H9 (cell line): ENCODE results near the gene CELF3. TPM values are rescaled to one million over a fixed set of nuclear protein-coding genes. Genes with fewer than 3 reads are reported as not detected.

Experiments
- DNase-seq: peaks from one replicate; pipeline ENCODE4 v3.0.0-alpha.2; 2017
- H2AFZ ChIP-seq: one replicate; pipeline ENCODE4 v1.6.1; 2013; ENCODE audit warnings: mild to moderate bottlenecking, low read length, control low read depth, moderate library complexity
- H2AK5ac ChIP-seq: 2 replicates; pipeline ENCODE4 v1.6.1; 2013; ENCODE audit warnings: low read length, control low read depth, mixed read lengths; ENCODE audit not compliant: insufficient read length
- H2BK120ac ChIP-seq: one replicate; pipeline ENCODE4 v1.6.1; 2013; ENCODE audit warnings: low read depth, mild to moderate bottlenecking, low read length, control low read depth, inconsistent platforms; ENCODE audit not compliant: poor library complexity, severe bottlenecking
- H2BK12ac ChIP-seq: 2 replicates; pipeline ENCODE4 v1.6.1; 2013; ENCODE audit warnings: low read length, control low read depth, mixed read lengths, low read depth; ENCODE audit not compliant: insufficient read length
- H2BK15ac ChIP-seq: 2 replicates; pipeline ENCODE4 v1.6.1; 2013; ENCODE audit warnings: low read depth, low read length, control low read depth
- H2BK20ac ChIP-seq: one replicate; pipeline ENCODE4 v1.6.1; 2013; ENCODE audit warnings: low read depth, mild to moderate bottlenecking, low read length, control low read depth, inconsistent platforms; ENCODE audit not compliant: poor library complexity, severe bottlenecking
- H2BK5ac ChIP-seq: 2 replicates; pipeline ENCODE4 v1.6.1; 2013; ENCODE audit warnings: low read length, control low read depth, mixed read lengths; ENCODE audit not compliant: insufficient read length
- H3K14ac ChIP-seq: 2 replicates; pipeline ENCODE4 v1.6.1; 2013; ENCODE audit warnings: low read length, control low read depth; ENCODE audit not compliant: insufficient read depth
- H3K18ac ChIP-seq: 2 replicates; pipeline ENCODE4 v1.6.1; 2013; ENCODE audit warnings: low read depth, mild to moderate bottlenecking, mixed read lengths, low read length, control low read depth; ENCODE audit not compliant: insufficient read length
- H3K23ac ChIP-seq: 2 replicates; pipeline ENCODE4 v1.6.1; 2013; ENCODE audit warnings: low read length, control low read depth, mixed read lengths, low read depth; ENCODE audit not compliant: insufficient read length
- H3K23me2 ChIP-seq: 2 replicates; pipeline ENCODE4 v1.6.1; 2013; ENCODE audit warnings: low read depth, mild to moderate bottlenecking, mixed read lengths, low read length, control low read depth; ENCODE audit not compliant: insufficient read length, poor library complexity, severe bottlenecking
- H3K27ac ChIP-seq: 2 replicates; pipeline ENCODE4 v1.5.1; 2013; ENCODE audit warnings: low read length, control low read depth, mixed read lengths, low read depth; ENCODE audit not compliant: insufficient read length
- H3K27me3 ChIP-seq: 2 replicates; pipeline ENCODE4 v1.6.1; 2013; ENCODE audit warnings: low read length, control low read depth, inconsistent platforms; ENCODE audit not compliant: insufficient read depth
- H3K4ac ChIP-seq: 2 replicates; pipeline ENCODE4 v1.6.1; 2013; ENCODE audit warnings: low read depth, mild to moderate bottlenecking, control low read depth, inconsistent platforms, low read length, moderate library complexity
- H3K4me1 ChIP-seq: 2 replicates; pipeline ENCODE4 v1.6.1; 2013; ENCODE audit warnings: low read length, control low read depth, inconsistent platforms; ENCODE audit not compliant: insufficient read depth
- H3K4me2 ChIP-seq: 2 replicates; pipeline ENCODE4 v1.6.1; 2013; ENCODE audit warnings: low read length, control low read depth, mixed read lengths; ENCODE audit not compliant: insufficient read length, insufficient read depth
- H3K56ac ChIP-seq: 2 replicates; pipeline ENCODE4 v1.6.1; 2013; ENCODE audit warnings: low read depth, mild to moderate bottlenecking, mixed read lengths, low read length, control low read depth; ENCODE audit not compliant: insufficient read length
- H3K79me1 ChIP-seq: 2 replicates; pipeline ENCODE4 v1.6.1; 2013; ENCODE audit warnings: low read depth, mild to moderate bottlenecking, moderate library complexity, low read length, control low read depth, inconsistent platforms; ENCODE audit not compliant: insufficient read depth, poor library complexity, severe bottlenecking
- H3K79me2 ChIP-seq: 2 replicates; pipeline ENCODE4 v1.6.1; 2013; ENCODE audit warnings: low read length, control low read depth, inconsistent platforms; ENCODE audit not compliant: insufficient read depth
- H3K9ac ChIP-seq: 2 replicates; pipeline ENCODE4 v1.6.1; 2013; ENCODE audit warnings: low read length, control low read depth, mixed read lengths; ENCODE audit not compliant: insufficient read length; ENCODE audit errors: extremely low read depth
- H3K9me3 ChIP-seq: one replicate; pipeline ENCODE4 v1.6.1; 2013; ENCODE audit warnings: low read depth, low read length, inconsistent platforms; ENCODE audit not compliant: control insufficient read depth
- H3T11ph ChIP-seq: one replicate; pipeline ENCODE4 v1.6.1; 2013; ENCODE audit warnings: mild to moderate bottlenecking, low read length, control low read depth, inconsistent platforms
- H4K20me1 ChIP-seq: one replicate; pipeline ENCODE4 v1.6.1; 2013; ENCODE audit not compliant: control insufficient read depth, insufficient read length, insufficient read depth
- H4K5ac ChIP-seq: 2 replicates; pipeline ENCODE4 v1.6.1; 2013; ENCODE audit warnings: low read depth, mild to moderate bottlenecking, mixed read lengths, low read length, control low read depth; ENCODE audit not compliant: insufficient read length
- H4K8ac ChIP-seq: replicated peaks from 2 replicates; pipeline ENCODE4 v1.6.1; 2013; ENCODE audit warnings: low read length, control low read depth, mixed read lengths, low read depth; ENCODE audit not compliant: insufficient read length
- H4K91ac ChIP-seq: 2 replicates; pipeline ENCODE4 v1.6.1; 2013; ENCODE audit warnings: low read depth, mild to moderate bottlenecking, moderate library complexity, mixed read lengths, low read length, control low read depth; ENCODE audit not compliant: insufficient read length
- H3K27ac Mint-ChIP-seq, 3 experiments: 2 replicates in 2 of 3; 3 replicates in 1 of 3; pipeline ENCODE4 v1.8.0; 2020 to 2021; ENCODE audit warnings: mixed read lengths in 3 of 3, mild to moderate bottlenecking in 1 of 3, moderate library complexity in 1 of 3
- H3K27me3 Mint-ChIP-seq: 2 replicates; pipeline ENCODE4 v1.8.0; 2021; ENCODE audit warnings: low read depth, mild to moderate bottlenecking, moderate library complexity, mixed read lengths
- H3K36me3 Mint-ChIP-seq, 3 experiments: 2 replicates in 2 of 3; 3 replicates in 1 of 3; pipeline ENCODE4 v1.8.0; 2020 to 2021; ENCODE audit warnings: low read depth in 3 of 3, mixed read lengths in 3 of 3; ENCODE audit not compliant: insufficient read depth in 1 of 3
- H3K4me1 Mint-ChIP-seq, 2 experiments: 2 replicates each; pipeline ENCODE4 v1.8.0; 2020; ENCODE audit warnings: mixed read lengths in 2 of 2
- H3K4me3 Mint-ChIP-seq, 2 experiments: 2 replicates in 1 of 2; 3 replicates in 1 of 2; pipeline ENCODE4 v1.8.0; 2020 to 2021; ENCODE audit warnings: mild to moderate bottlenecking in 2 of 2, mixed read lengths in 2 of 2, moderate library complexity in 1 of 2
- H3K9me3 Mint-ChIP-seq, 2 experiments: 2 replicates in 1 of 2; 3 replicates in 1 of 2; pipeline ENCODE4 v1.8.0; 2020; ENCODE audit warnings: mild to moderate bottlenecking in 2 of 2, mixed read lengths in 2 of 2, moderate library complexity in 1 of 2
- CTCF ChIP-seq: fragments of 200-600 bp; sonication (generic); conservative IDR thresholded peaks from 3 replicates; pipeline ENCODE4 v1.8.0; 2021; ENCODE audit warnings: antibody characterized with exemption, mild to moderate bottlenecking
- WGBS: extraction: QIAGEN DNeasy Blood & Tissue Kit; methylation state at CpG from one replicate; pipeline ENCODE4 v1.1.7; 2013; ENCODE audit warnings: missing lambda C conversion rate, low lambda C conversion rate, mixed read lengths; ENCODE audit not compliant: insufficient read length; ENCODE audit errors: extremely low coverage; 5-methylcytosine and 5-hydroxymethylcytosine counted together
- total RNA-seq: library from RNA; stranded (reverse); gene quantifications from 2 replicates; pipeline ENCODE4 v1.2.1, GENCODE V29; 2021

The CELF3 gene
- total RNA-seq, 1 experiment from 2014 or later: 0.90 TPM

GRCh38 chr1:151720554-151720953, 4.0 kb upstream of the CELF3 start:
- peaks cover 24% of the 10 kb centered on the region; the same call in 1 of the 2 replicates for H3K27me3 ChIP-seq
- no peak overlapping the region for H4K5ac ChIP-seq
- H4K20me1 ChIP-seq: no peaks in the 10 kb centered on the region
- H4K91ac ChIP-seq: no peak overlapping the region
- no peak overlapping the region for H2AK5ac ChIP-seq
- Mint-ChIP-seq H3K36me3 (no peaks in the 10 kb centered on the region), H3K4me1 (peaks cover 51 to 59% of the 10 kb centered on the region in 2 experiments), H3K27me3 (peaks cover 73% of the 10 kb centered on the region), H3K27ac (no peak overlapping the region), H3K9me3 (no peaks in the 10 kb centered on the region), H3K4me3 (peak overlapping the region in 1 of 2 experiments; percentile 65; a peak in 3 of 5 replicates)
- H3T11ph ChIP-seq: no peak overlapping the region
- DNase-seq: no peak
- no peaks in the 10 kb centered on the region for H3K79me1 ChIP-seq
- H3K9ac ChIP-seq: no peak overlapping the region
- no peak overlapping the region for H3K23ac ChIP-seq
- H3K56ac ChIP-seq: no peak overlapping the region
- no peak overlapping the region for H3K14ac ChIP-seq
- no CpG with 5 or more reads among the region's 5 CpGs for WGBS
- no peak overlapping the region for H4K8ac ChIP-seq
- H3K27ac ChIP-seq: no peak overlapping the region
- H2BK120ac ChIP-seq: no peak overlapping the region
- no peak for TF ChIP-seq CTCF
- H3K4ac ChIP-seq: no peak overlapping the region
- 0 out of 2 replicates have a peak, but pooled peaks cover 5% of the 10 kb centered on the region for H3K4me1 ChIP-seq
- H3K4me2 ChIP-seq: peak overlapping the region; percentile 55
- no peak overlapping the region for H2BK5ac ChIP-seq
- H2BK12ac ChIP-seq: no peak overlapping the region
- no peak overlapping the region for H2AFZ ChIP-seq
- no peaks in the 10 kb centered on the region for H3K79me2 ChIP-seq
- H3K18ac ChIP-seq: no peak overlapping the region
- H3K23me2 ChIP-seq: peaks cover 21% of the 10 kb centered on the region
- H3K9me3 ChIP-seq: no peaks in the 10 kb centered on the region
- H2BK20ac ChIP-seq: no peak overlapping the region
- H2BK15ac ChIP-seq: no peak overlapping the region
